CD4-positive, alpha-beta memory T cell (primary cell): ENCODE measurements around the gene EGLN1. TPM values are rescaled to one million over a fixed set of nuclear protein-coding genes. Genes with fewer than 3 reads are reported as not detected.
A peak's percentile ranks its signal among the peaks of the same experiment; 100 is the strongest.

ENCODE experiments used
- CTCF ChIA-PET: fragments of 350-600 bp; sonication (Branson Sonifier 250); formaldehyde crosslinking; loops from one replicate; lab custom pipeline; 2021; ENCODE audit warnings: inconsistent platforms; ENCODE audit not compliant: partially characterized antibody; lab: Charles Lee
- POLR2A ChIA-PET: fragments of 350-600 bp; sonication (Branson Sonifier 250); formaldehyde crosslinking; loops from one replicate; lab custom pipeline; 2021; ENCODE audit not compliant: partially characterized antibody; lab: Charles Lee
- DNase-seq, 5 donors: peaks; one replicate each; pipeline versions ENCODE4 v3.0.0 to v3.0.0-alpha.2; 2020 to 2022; ENCODE audit warnings: mixed read lengths in 1 of 5
- H3K27ac ChIP-seq: one replicate; pipeline ENCODE4 v1.7.0; 2013; ENCODE audit warnings: low read depth, low read length
- H3K27me3 ChIP-seq: 2 replicates; pipeline ENCODE4 v1.7.0; 2013; ENCODE audit warnings: mild to moderate bottlenecking, low read length, moderate library complexity; ENCODE audit not compliant: insufficient read depth
- H3K36me3 ChIP-seq: 2 replicates; pipeline ENCODE4 v1.7.0; 2013; ENCODE audit warnings: mild to moderate bottlenecking, low read length, moderate library complexity; ENCODE audit not compliant: insufficient read depth
- H3K4me1 ChIP-seq: 2 replicates; pipeline ENCODE4 v1.7.0; 2013; ENCODE audit warnings: mild to moderate bottlenecking, low read length, moderate library complexity; ENCODE audit not compliant: insufficient read depth
- H3K4me3 ChIP-seq, 2 donors: one replicate each; pipeline ENCODE4 v1.7.0; 2013; ENCODE audit warnings: low read length in 2 of 2, mild to moderate bottlenecking in 1 of 2
- H3K9me3 ChIP-seq, 2 donors: one replicate each; pipeline ENCODE4 v1.7.0; 2013; ENCODE audit warnings: low read length in 2 of 2, control low read depth in 1 of 2; ENCODE audit not compliant: control insufficient read depth in 1 of 2
- H3K27ac Mint-ChIP-seq, 7 donors: one replicate each; pipeline ENCODE4 v1.8.0; 2020 to 2021; ENCODE audit warnings: mixed read lengths in 7 of 7, mild to moderate bottlenecking in 6 of 7, inconsistent platforms in 3 of 7, moderate library complexity in 3 of 7
- H3K27me3 Mint-ChIP-seq, 2 donors: one replicate each; pipeline ENCODE4 v1.8.0; 2020 to 2021; ENCODE audit warnings: mixed read lengths in 2 of 2
- H3K36me3 Mint-ChIP-seq, 2 donors: one replicate each; pipeline ENCODE4 v1.8.0; 2020 to 2021; ENCODE audit warnings: mixed read lengths in 2 of 2, inconsistent platforms in 1 of 2, mild to moderate bottlenecking in 1 of 2
- H3K4me1 Mint-ChIP-seq, 4 donors: one replicate each; pipeline ENCODE4 v1.8.0; 2020 to 2021; ENCODE audit warnings: mixed read lengths in 4 of 4, mild to moderate bottlenecking in 1 of 4
- H3K4me3 Mint-ChIP-seq, 8 donors: one replicate each; pipeline ENCODE4 v1.8.0; 2020 to 2021; ENCODE audit warnings: mixed read lengths in 8 of 8, mild to moderate bottlenecking in 7 of 8, moderate library complexity in 6 of 8, inconsistent platforms in 3 of 8
- H3K9me3 Mint-ChIP-seq, 8 donors: one replicate each; pipeline ENCODE4 v1.8.0; 2020 to 2021; ENCODE audit warnings: mixed read lengths in 8 of 8, mild to moderate bottlenecking in 5 of 8, inconsistent platforms in 3 of 8, moderate library complexity in 1 of 8
- intact Hi-C: fragments of 100-400 bp; cut with micrococcal nuclease; formaldehyde crosslinking; loops from one replicate; pipeline ENCODE4 v1.15.1; 2023
- polyA plus RNA-seq, 2 donors: library from polyadenylated mRNA; unstranded; fragments of 300-500 nt; fragmentation: Illumina TruSeq; gene quantifications; one replicate each; pipeline ENCODE4 v1.2.3, GENCODE V29; 2021
- total RNA-seq, 2 experiments: library from RNA; stranded (reverse); gene quantifications; one replicate each; pipeline ENCODE4 v1.2.3, GENCODE V29; 2021

Gene EGLN1
- total and polyA plus RNA-seq, 4 experiments from 2014 or later, result 23.5 to 32.1 (median 27.7) TPM

GRCh38 chr1:231418741-231419107, 3.4 kb downstream of the EGLN1 start:
- Histone ChIP-seq H3K27me3 (no peaks in the 10 kb centered on the region), H3K9me3 (no peaks in the 10 kb centered on the region), H3K27ac (no peak overlapping the region), H3K36me3 (no peaks in the 10 kb centered on the region), H3K4me1 (peaks cover 77% of the 10 kb centered on the region), H3K4me3 (peak overlapping the region; percentile 70 to 80)
- intact Hi-C loops, result no loop called here
- Mint-ChIP-seq H3K36me3 (peaks cover 16 to 25% of the 10 kb centered on the region in 2 donors), H3K4me1 (peaks cover 46 to 71% (median 61%) of the 10 kb centered on the region in 4 donors), H3K27ac (peak overlapping the region in 2 of 7 donors; percentile 1 to 8), H3K9me3 (no peaks in the 10 kb centered on the region), H3K4me3 (peak overlapping the region; percentile 89 to 97 (median 95)), H3K27me3 (no peaks in the 10 kb centered on the region)
- CTCF ChIA-PET, result no interaction called here
- POLR2A ChIA-PET, result no interaction called here
- no peak for DNase-seq

GRCh38 chr1:231418101-231418740, 3.9 kb downstream of the EGLN1 start:
- no peaks in the 10 kb centered on the region for H3K36me3 ChIP-seq
- H3K4me1 ChIP-seq, result peaks cover 80% of the 10 kb centered on the region
- DNase-seq, result no peak
- H3K4me1 Mint-ChIP-seq, result peaks cover 51 to 76% (median 65%) of the 10 kb centered on the region in 4 donors
- POLR2A ChIA-PET, result interaction anchor here (1.4 kb wide), 1 partner anchor 110 kb away, joined by 3 read pairs; no protein-coding TSS in a partner anchor
- intact Hi-C loops, result no loop called here
- CTCF ChIA-PET, result no interaction called here
- no peak overlapping the region for H3K27ac ChIP-seq
- peaks cover 21 to 25% of the 10 kb centered on the region in 2 donors for H3K36me3 Mint-ChIP-seq
- peak overlapping the region in 2 of 7 donors; percentile 1 to 8 for H3K27ac Mint-ChIP-seq
- H3K27me3 Mint-ChIP-seq, result no peaks in the 10 kb centered on the region
- peak overlapping the region; percentile 89 to 97 (median 95) for H3K4me3 Mint-ChIP-seq
- H3K27me3 ChIP-seq, result no peaks in the 10 kb centered on the region
- H3K4me3 ChIP-seq, result peak overlapping the region in 1 of 2 donors; percentile 80
- no peaks in the 10 kb centered on the region for H3K9me3 Mint-ChIP-seq
- no peaks in the 10 kb centered on the region for H3K9me3 ChIP-seq

GRCh38 chr1:231417513-231417912, 4.6 kb downstream of the EGLN1 start:
- Histone ChIP-seq H3K4me1 (peaks cover 80% of the 10 kb centered on the region), H3K27ac (no peak overlapping the region), H3K9me3 (no peaks in the 10 kb centered on the region), H3K36me3 (no peaks in the 10 kb centered on the region), H3K4me3 (no peak overlapping the region), H3K27me3 (no peaks in the 10 kb centered on the region)
- no peaks in the 10 kb centered on the region for H3K27me3 Mint-ChIP-seq
- no peaks in the 10 kb centered on the region for H3K9me3 Mint-ChIP-seq
- CTCF ChIA-PET, result no interaction called here
- no peak for DNase-seq
- peaks cover 26 to 28% of the 10 kb centered on the region in 2 donors for H3K36me3 Mint-ChIP-seq
- POLR2A ChIA-PET, result interaction anchor here (1.4 kb wide), 1 partner anchor 111 kb away, joined by 3 read pairs; no protein-coding TSS in a partner anchor
- intact Hi-C loops, result no loop called here
- peak overlapping the region in 3 of 7 donors; percentile 5 to 20 (median 20) for H3K27ac Mint-ChIP-seq
- H3K4me1 Mint-ChIP-seq, result peaks cover 56 to 76% (median 66%) of the 10 kb centered on the region in 4 donors
- peak overlapping the region; percentile 18 to 95 (median 61) for H3K4me3 Mint-ChIP-seq

- DNase-seq, result no peak
- Mint-ChIP-seq H3K36me3 (peaks cover 26 to 29% of the 10 kb centered on the region in 2 donors), H3K9me3 (no peaks in the 10 kb centered on the region), H3K4me3 (peak overlapping the region in 7 of 8 donors; percentile 18 to 95 (median 63)), H3K27me3 (no peaks in the 10 kb centered on the region), H3K27ac (peak overlapping the region in 1 of 7 donors; percentile 5), H3K4me1 (peaks cover 61 to 79% (median 70%) of the 10 kb centered on the region in 4 donors)
- Histone ChIP-seq H3K4me1 (peaks cover 86% of the 10 kb centered on the region), H3K9me3 (no peaks in the 10 kb centered on the region), H3K27ac (no peak overlapping the region), H3K36me3 (no peaks in the 10 kb centered on the region), H3K27me3 (no peaks in the 10 kb centered on the region), H3K4me3 (no peak overlapping the region)
- intact Hi-C loops, result no loop called here
- ChIA-PET POLR2A (interaction anchor here (1.4 kb wide), 1 partner anchor 111 kb away, joined by 3 read pairs; no protein-coding TSS in a partner anchor), CTCF (no interaction called here)
Observed at GRCh38 chr1:231416901-231417300, 5.2 kb downstream of the EGLN1 start.

- Mint-ChIP-seq H3K9me3 (no peaks in the 10 kb centered on the region), H3K27ac (no peak overlapping the region), H3K4me3 (peak overlapping the region in 2 of 8 donors; percentile 36 to 69), H3K36me3 (peaks cover 17 to 29% of the 10 kb centered on the region in 2 donors), H3K27me3 (no peaks in the 10 kb centered on the region), H3K4me1 (peaks cover 62 to 74% (median 66%) of the 10 kb centered on the region in 4 donors)
- no peaks in the 10 kb centered on the region for H3K27me3 ChIP-seq
- no peak overlapping the region for H3K4me3 ChIP-seq
- CTCF ChIA-PET, result interaction anchor here (0.7 kb wide), 1 partner anchor 49 kb away, joined by 3 read pairs; no protein-coding TSS in a partner anchor
- H3K36me3 ChIP-seq, result no peaks in the 10 kb centered on the region
- POLR2A ChIA-PET, result interaction anchor here (0.7 kb wide), 1 partner anchor 114 kb away, joined by 3 read pairs; no protein-coding TSS in a partner anchor
- no peaks in the 10 kb centered on the region for H3K9me3 ChIP-seq
- H3K27ac ChIP-seq, result no peak overlapping the region
- H3K4me1 ChIP-seq, result peaks cover 97% of the 10 kb centered on the region
- intact Hi-C loops, result no loop called here
- DNase-seq, result no peak
Observed at GRCh38 chr1:231415018-231415583, 7.0 kb downstream of the EGLN1 start.

- peaks cover 56 to 67% (median 60%) of the 10 kb centered on the region in 4 donors for H3K4me1 Mint-ChIP-seq
- DNase-seq, result no peak
- POLR2A ChIA-PET, result interaction anchor here (0.7 to 1.0 kb wide), 2 partner anchors 7 to 115 kb away, joined by 3 read pairs; partner anchors contain the start of gene EGLN1
- H3K27me3 ChIP-seq, result no peaks in the 10 kb centered on the region
- H3K27me3 Mint-ChIP-seq, result no peaks in the 10 kb centered on the region
- H3K4me3 Mint-ChIP-seq, result peak overlapping the region in 6 of 8 donors; percentile 15 to 78 (median 62)
- peaks cover 12 to 29% of the 10 kb centered on the region in 2 donors for H3K36me3 Mint-ChIP-seq
- H3K27ac ChIP-seq, result no peak overlapping the region
- peaks cover 97% of the 10 kb centered on the region for H3K4me1 ChIP-seq
- intact Hi-C loops, result no loop called here
- no peaks in the 10 kb centered on the region for H3K9me3 Mint-ChIP-seq
- CTCF ChIA-PET, result no interaction called here
- H3K36me3 ChIP-seq, result no peaks in the 10 kb centered on the region
- peak overlapping the region in 1 of 7 donors; percentile 84 for H3K27ac Mint-ChIP-seq
- H3K9me3 ChIP-seq, result no peaks in the 10 kb centered on the region
- H3K4me3 ChIP-seq, result no peak overlapping the region
Observed at GRCh38 chr1:231414260-231415016, 7.6 kb downstream of the EGLN1 start.
